HepG2 (cell line): ENCODE measurements around the gene SWI5. TPM values are rescaled to one million over a fixed set of nuclear protein-coding genes. Genes with fewer than 3 reads are reported as not detected.
A peak's percentile ranks its signal among the peaks of the same experiment; 100 is the strongest.

ENCODE experiments used
- AFF4 ChIP-seq: sonication (generic); formaldehyde crosslinking; IDR thresholded peaks from 2 replicates; pipeline ENCODE4 v1.4.0; 2020; ENCODE audit warnings: missing genetic modification reagents
- AKNA ChIP-seq: sonication (generic); formaldehyde crosslinking; IDR thresholded peaks from 2 replicates; pipeline ENCODE4 v1.4.0; 2020; ENCODE audit warnings: missing genetic modification reagents, borderline replicate concordance
- BCL3 ChIP-seq: sonication (generic); formaldehyde crosslinking; IDR thresholded peaks from 2 replicates; pipeline ENCODE4 v1.5.1; 2020; ENCODE audit warnings: mild to moderate bottlenecking, missing genetic modification reagents, moderate library complexity
- GFI1 ChIP-seq: sonication (generic); formaldehyde crosslinking; IDR thresholded peaks from 2 replicates; pipeline ENCODE4 v1.5.0; 2020; ENCODE audit warnings: missing genetic modification reagents, mild to moderate bottlenecking, borderline replicate concordance
- KAT2B ChIP-seq: fragments of 150-350 bp; IDR thresholded peaks from 2 replicates; pipeline ENCODE4 v1.6.1; 2014; ENCODE audit warnings: low read depth, low read length, borderline replicate concordance
- KDM3A ChIP-seq: IDR thresholded peaks from 2 replicates; pipeline ENCODE4 v1.6.1; 2018; ENCODE audit warnings: low read depth, missing compliant biosample characterization
- NR0B2 ChIP-seq: sonication (generic); formaldehyde crosslinking; IDR thresholded peaks from 2 replicates; pipeline ENCODE4 v1.4.0; 2020; ENCODE audit warnings: mild to moderate bottlenecking, missing genetic modification reagents
- NR2F2 ChIP-seq: IDR thresholded peaks from 2 replicates; pipeline ENCODE4 v1.6.1; 2012; ENCODE audit warnings: low read depth, inconsistent platforms, borderline replicate concordance
- NR3C1 ChIP-seq: sonication (generic); formaldehyde crosslinking; IDR thresholded peaks from 2 replicates; pipeline ENCODE4 v1.4.0; 2020; ENCODE audit warnings: missing genetic modification reagents
- NRL ChIP-seq: sonication (generic); formaldehyde crosslinking; IDR thresholded peaks from 2 replicates; pipeline ENCODE4 v1.5.0; 2020; ENCODE audit warnings: missing genetic modification reagents, mild to moderate bottlenecking, moderate library complexity, borderline replicate concordance
- PTBP1 ChIP-seq: fragments of 200-400 bp; formaldehyde crosslinking; IDR thresholded peaks from 2 replicates; pipeline ENCODE4 v1.6.1; 2018; ENCODE audit warnings: low read length, low read depth; ENCODE audit not compliant: poor library complexity, severe bottlenecking
- TERF1 ChIP-seq: sonication (generic); formaldehyde crosslinking; IDR thresholded peaks from 2 replicates; pipeline ENCODE4 v1.8.0; 2022; ENCODE audit warnings: mild to moderate bottlenecking, missing genetic modification reagents, moderate library complexity
- WIZ ChIP-seq: sonication (generic); formaldehyde crosslinking; IDR thresholded peaks from 2 replicates; pipeline ENCODE4 v1.5.1; 2020; ENCODE audit warnings: mild to moderate bottlenecking, missing genetic modification reagents
- ZBTB42 ChIP-seq: sonication (generic); formaldehyde crosslinking; IDR thresholded peaks from 2 replicates; pipeline ENCODE4 v1.5.0; 2020; ENCODE audit warnings: mild to moderate bottlenecking, missing genetic modification reagents
- ZBTB8A ChIP-seq: sonication (generic); formaldehyde crosslinking; IDR thresholded peaks from 2 replicates; pipeline ENCODE4 v1.4.0; 2020; ENCODE audit warnings: mild to moderate bottlenecking, low read depth, missing genetic modification reagents, borderline replicate concordance
- ZNF530 ChIP-seq: sonication (generic); formaldehyde crosslinking; IDR thresholded peaks from 2 replicates; pipeline ENCODE4 v1.5.0; 2020; ENCODE audit warnings: low read depth, mild to moderate bottlenecking, missing genetic modification reagents
- polyA plus RNA-seq, 8 experiments: library from polyadenylated mRNA; depleted of rRNA in 3 of 8; stranded (reverse) in 7 of 8; unstranded in 1 of 8; fragments of >200 nt; fragmentation: Illumina TruSeq in 4 of 8; extraction: Trizol in 4 of 8; gene quantifications; 2 replicates each; pipeline versions ENCODE4 v1.2.1 to v1.2.3, GENCODE V29; 2011 to 2016; ENCODE audit warnings: low read depth in 4 of 8, missing spikeins in 1 of 8, mixed read lengths in 1 of 8; ENCODE audit not compliant: insufficient read depth in 1 of 8
- total RNA-seq, 5 experiments: library from RNA; depleted of rRNA; stranded (reverse); fragments of >200 nt; fragmentation: Illumina TruSeq; extraction: Trizol; gene quantifications; 2 replicates each; pipeline ENCODE4 v1.2.3, GENCODE V29; 2016; ENCODE audit warnings: low read depth in 1 of 5

The SWI5 gene
- total and polyA plus RNA-seq, 2 of the 13 experiments (the other 11 are each of a cell fraction or from before 2014, with no cell fraction given), result 39.2 to 41.0 TPM

GRCh38 chr9:128322404-128323211, 46.5 kb downstream of the SWI5 start, which contains the start of the genes COQ4 and TRUB2 (continued):
- no peak for TF ChIP-seq AKNA
- TF ChIP-seq NR2F2, result peak; percentile 41; the same call in 1 of the 2 replicates
- peak; percentile 24 for TF ChIP-seq PTBP1
- TF ChIP-seq WIZ, result peak; percentile 67; the same call in 1 of the 2 replicates
- no peak for TF ChIP-seq KDM3A (CRISPR knock-in tag)
- no peak for TF ChIP-seq ZBTB8A
- TF ChIP-seq NR0B2 (CRISPR knock-in tag), result peak; percentile 75
- no peak; the same call in 1 of the 2 replicates for TF ChIP-seq ZBTB42
- TF ChIP-seq KAT2B, result no peak
- TF ChIP-seq ZNF530 (CRISPR knock-in tag), result no peak
- no peak for TF ChIP-seq NR3C1 (CRISPR knock-in tag)
- peak; percentile 89; the same call in 1 of the 2 replicates for TF ChIP-seq NRL (CRISPR knock-in tag)
- no peak; the same call in 1 of the 2 replicates for TF ChIP-seq AFF4
- peak; percentile 61; the same call in 1 of the 2 replicates for TF ChIP-seq GFI1
- TF ChIP-seq TERF1 (CRISPR knock-in tag), result no peak
- TF ChIP-seq BCL3 (CRISPR knock-in tag), result peak; percentile 55; the same call in 1 of the 2 replicates
